ENCODE results near the gene PPFIBP1. TPM values are rescaled to one million over a fixed set of nuclear protein-coding genes. Genes with fewer than 3 reads are reported as not detected.

The PPFIBP1 gene
- total and polyA plus RNA-seq, 2 experiments from 2014 or later = 23.9 to 38.6 TPM

DNA sequence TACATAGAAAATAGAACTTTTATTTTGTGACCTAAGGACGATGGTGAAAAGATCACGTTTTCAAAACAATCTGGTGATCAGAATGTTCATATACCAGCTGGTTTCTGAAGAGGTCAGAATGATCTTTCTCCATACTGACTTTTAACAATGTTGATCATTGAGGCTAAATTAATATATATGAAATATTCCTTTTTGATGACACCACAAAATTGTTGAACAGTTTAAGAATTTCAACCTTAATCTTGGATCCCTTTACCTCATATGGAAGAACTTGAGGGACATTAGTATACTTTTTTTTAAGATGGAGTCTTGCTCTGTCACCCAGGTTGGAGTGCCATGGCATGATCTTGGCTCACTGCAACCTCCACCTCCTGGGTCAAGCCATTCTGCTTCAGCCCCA lies 169.4 kb downstream of the PPFIBP1 start:
- Histone ChIP-seq H3K9me2 (replicated peaks; ENCODE audit: insufficient read depth) (no peaks in the 10 kb centered on the region), H3K4me3 (no peak overlapping the region), H3K4me2 (no peak overlapping the region), H3K4me1 (ENCODE audit: insufficient read depth) (peaks cover 19% of the 10 kb centered on the region), H3K27ac (no peak overlapping the region), H3K79me2 (no peaks in the 10 kb centered on the region), H3K36me3 (replicated peaks; ENCODE audit: insufficient read depth, low read depth) (no peaks in the 10 kb centered on the region), H4K20me1 (ENCODE audit: insufficient read depth, poor library complexity, severe bottlenecking) (no peaks in the 10 kb centered on the region), H2AFZ (no peak overlapping the region), H3K9me3 (ENCODE audit: low read depth) (no peaks in the 10 kb centered on the region), H3K27me3 (no peaks in the 10 kb centered on the region)
- 96% methylated on average over 2 of the region's 2 CpGs for WGBS (ENCODE audit: low lambda C conversion rate, missing lambda C conversion rate)
- TF ChIP-seq EZH2 (IDR thresholded peaks at IDR 0.05; ENCODE audit: borderline replicate concordance) = no peak
- no peak for TF ChIP-seq CTCF (IDR thresholded peaks at IDR 0.05; ENCODE audit: poor library complexity)
- no peak for TF ChIP-seq EZH2phosphoT487 (IDR thresholded peaks at IDR 0.05; ENCODE audit: low read depth, severe bottlenecking, unreplicated experiment)
- no peak for DNase-seq (ENCODE audit: low spot score)

GRCh38 chr12:27695556-27696292 lies 171.7 kb downstream of the PPFIBP1 start:
- peaks cover 19% of the 10 kb centered on the region for H3K4me1 ChIP-seq (ENCODE audit: insufficient read depth)
- no peaks in the 10 kb centered on the region for H4K20me1 ChIP-seq (ENCODE audit: insufficient read depth, poor library complexity, severe bottlenecking)
- WGBS (ENCODE audit: low lambda C conversion rate, missing lambda C conversion rate) = 83% methylated on average over 6 of the region's 6 CpGs
- no peaks in the 10 kb centered on the region for H3K9me2 ChIP-seq (replicated peaks; ENCODE audit: insufficient read depth)
- no peak overlapping the region for H2AFZ ChIP-seq
- DNase-seq (ENCODE audit: low spot score) = no peak
- no peaks in the 10 kb centered on the region for H3K9me3 ChIP-seq (ENCODE audit: low read depth)
- no peaks in the 10 kb centered on the region for H3K36me3 ChIP-seq (replicated peaks; ENCODE audit: insufficient read depth, low read depth)
- no peaks in the 10 kb centered on the region for H3K27me3 ChIP-seq
- H3K4me3 ChIP-seq = no peak overlapping the region
- peak overlapping the region; percentile 28 for H3K4me2 ChIP-seq
- H3K27ac ChIP-seq = peak overlapping the region; percentile 49
- H3K79me2 ChIP-seq = no peaks in the 10 kb centered on the region
- no peak for TF ChIP-seq EZH2phosphoT487 (IDR thresholded peaks at IDR 0.05; ENCODE audit: low read depth, severe bottlenecking, unreplicated experiment)
- TF ChIP-seq EZH2 (IDR thresholded peaks at IDR 0.05; ENCODE audit: borderline replicate concordance) = no peak
- no peak for TF ChIP-seq CTCF (IDR thresholded peaks at IDR 0.05; ENCODE audit: poor library complexity)

- no peak for DNase-seq (ENCODE audit: low spot score)
- H3K4me3 ChIP-seq = no peak within 1 kb of the TSS
- no peaks in the 10 kb centered on the region for H3K9me3 ChIP-seq (ENCODE audit: low read depth)
- no peaks in the 10 kb centered on the region for H4K20me1 ChIP-seq (ENCODE audit: insufficient read depth, poor library complexity, severe bottlenecking)
- H3K79me2 ChIP-seq = no peaks in the 10 kb centered on the region
- TF ChIP-seq EZH2phosphoT487 (IDR thresholded peaks at IDR 0.05; ENCODE audit: low read depth, severe bottlenecking, unreplicated experiment) (no peak), CTCF (IDR thresholded peaks at IDR 0.05; ENCODE audit: poor library complexity) (no peak), EZH2 (IDR thresholded peaks at IDR 0.05; ENCODE audit: borderline replicate concordance) (no peak)
- H3K4me1 ChIP-seq (ENCODE audit: insufficient read depth) = peaks cover 19% of the 10 kb centered on the region
- 56% methylated on average over 5 of the region's 5 CpGs for WGBS (ENCODE audit: low lambda C conversion rate, missing lambda C conversion rate)
- peak within 1 kb of the TSS; percentile 49 for H3K27ac ChIP-seq
- H3K4me2 ChIP-seq = peak within 1 kb of the TSS; percentile 28
- no peaks in the 10 kb centered on the region for H3K9me2 ChIP-seq (replicated peaks; ENCODE audit: insufficient read depth)
- H3K36me3 ChIP-seq (replicated peaks; ENCODE audit: insufficient read depth, low read depth) = no peaks in the 10 kb centered on the region
- no peak within 1 kb of the TSS for H2AFZ ChIP-seq
- no peaks in the 10 kb centered on the region for H3K27me3 ChIP-seq
Observed at GRCh38 chr12:27696293-27696652, 172.3 kb downstream of the PPFIBP1 start, which contains the start of gene REP15. TSS of gene REP15 (plus strand) at chr12:27696447. CDS start at chr12:27696563, 116 bp downstream.

All from hepatocyte (in vitro differentiated cells).